T follicular helper cell (primary cell): Measurements from ENCODE around the gene BPIFB1.

Experiments
- DNase-seq: peaks from one replicate; pipeline ENCODE4 v3.0.0-alpha.2; 2020; ENCODE audit warnings: low read depth

The BPIFB1 gene

DNA sequence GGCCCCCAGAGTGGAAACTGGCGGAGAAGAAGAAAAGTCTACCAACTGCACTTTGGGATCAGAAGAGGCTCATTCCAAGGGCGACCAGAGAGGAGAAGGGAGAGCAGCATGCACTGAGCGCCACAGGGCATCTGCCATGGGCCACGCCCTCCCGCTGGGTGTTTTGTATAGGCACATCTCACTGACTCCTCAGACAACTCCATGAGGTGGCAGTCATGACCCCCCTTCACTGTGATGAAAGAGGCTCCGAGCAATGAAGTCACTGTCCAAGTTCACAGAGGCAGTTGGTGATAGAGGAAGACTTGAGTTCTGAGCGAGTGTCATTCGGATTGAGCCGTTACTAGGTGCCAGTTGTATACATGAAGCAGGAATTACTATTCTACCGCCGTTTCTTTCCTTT is 15.4 kb downstream of the BPIFB1 start:
- no peak for DNase-seq

DNA sequence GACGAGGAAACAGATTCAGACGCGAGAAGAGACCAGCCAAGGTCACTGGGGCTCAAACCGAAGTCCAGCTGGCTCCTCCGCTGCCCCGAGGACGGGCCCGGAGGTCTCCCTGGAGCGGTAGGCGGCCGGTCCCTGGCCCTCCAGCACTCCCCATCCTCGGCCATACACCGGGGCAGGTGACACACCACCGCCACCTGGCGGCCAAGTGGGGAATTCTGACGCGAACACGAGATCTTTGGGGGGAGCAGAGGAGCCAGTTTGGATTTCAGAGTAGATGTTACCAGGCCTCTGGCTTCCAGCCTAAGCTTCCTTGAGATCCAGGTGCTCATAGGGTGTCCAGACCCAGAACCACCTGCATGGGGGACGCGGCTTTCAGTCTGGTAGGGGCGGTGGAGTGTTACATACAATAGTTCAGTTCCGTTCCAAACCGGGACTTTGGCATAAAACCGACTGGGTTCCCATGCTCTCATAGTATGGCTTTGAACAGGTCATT is 16.1 kb downstream of the BPIFB1 start:
- peak; percentile 54 for DNase-seq

DNA sequence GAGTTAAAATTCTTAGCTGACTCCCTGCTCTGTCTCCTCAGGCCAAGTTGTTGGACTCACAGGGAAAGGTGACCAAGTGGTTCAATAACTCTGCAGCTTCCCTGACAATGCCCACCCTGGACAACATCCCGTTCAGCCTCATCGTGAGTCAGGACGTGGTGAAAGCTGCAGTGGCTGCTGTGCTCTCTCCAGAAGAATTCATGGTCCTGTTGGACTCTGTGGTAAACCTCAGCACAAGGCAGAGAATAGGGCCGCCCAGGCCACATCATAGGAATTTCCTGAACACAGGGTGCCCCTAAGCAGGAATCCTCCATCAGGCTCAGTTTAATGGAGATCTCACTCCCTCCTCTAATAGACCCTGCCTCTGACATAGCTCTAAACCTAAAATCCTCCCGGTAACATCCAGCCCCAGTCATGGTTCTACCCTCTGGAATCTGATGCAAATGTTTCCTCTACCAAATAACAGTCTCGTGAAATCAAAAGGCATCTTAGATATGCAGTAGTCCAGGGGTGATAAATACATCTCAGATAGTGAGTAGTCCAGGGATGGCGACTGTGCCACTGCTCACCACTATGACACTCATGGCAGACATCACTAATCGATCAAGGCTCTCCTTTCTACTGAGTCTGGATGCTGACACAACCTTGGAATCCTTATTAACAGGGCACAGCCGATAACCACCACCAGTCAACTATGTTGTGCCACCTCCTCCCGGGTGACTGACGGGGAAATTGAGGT is 18.3 kb downstream of the BPIFB1 start:
- DNase-seq = no peak

DNA sequence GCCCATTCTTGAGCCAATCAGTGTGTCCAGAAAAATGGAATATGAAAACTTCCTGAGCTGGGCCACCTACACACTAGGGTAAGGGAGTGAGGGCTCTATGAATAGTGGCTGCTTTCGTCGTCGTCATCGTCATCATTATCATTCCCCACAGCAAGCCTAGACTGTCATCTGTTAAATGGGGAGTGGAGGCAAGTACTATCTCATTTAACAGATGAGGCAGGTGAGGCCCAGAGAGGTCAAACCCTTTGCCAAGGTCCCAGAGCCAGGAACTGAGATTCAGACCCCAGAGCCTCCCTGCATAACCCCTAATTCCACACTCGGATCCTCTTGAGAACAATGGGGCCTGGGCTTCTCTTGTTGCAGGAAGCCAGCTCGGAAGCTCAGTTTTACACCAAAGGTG is 20.6 kb downstream of the BPIFB1 start:
- no peak for DNase-seq

DNA sequence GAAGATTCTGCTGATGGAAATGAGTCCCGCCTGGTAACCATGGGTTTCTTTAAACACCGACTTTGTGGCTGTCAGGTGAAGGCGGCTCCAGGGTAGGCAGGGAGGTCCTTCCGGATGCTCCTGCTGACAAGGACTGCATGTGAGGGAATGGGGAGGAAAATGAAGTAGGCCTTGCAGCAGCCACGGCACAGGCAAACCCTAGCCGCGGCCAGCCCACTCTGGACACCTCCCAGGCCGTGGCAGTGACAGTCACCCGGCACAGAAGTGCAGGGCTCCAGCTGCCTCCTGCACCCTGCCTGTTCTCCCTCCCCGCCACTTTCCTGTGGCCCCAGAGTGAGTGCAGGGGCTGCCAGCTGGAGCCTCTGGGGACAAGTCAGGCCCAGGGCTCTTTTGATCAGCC is 21.0 kb downstream of the BPIFB1 start:
- DNase-seq = no peak

DNA sequence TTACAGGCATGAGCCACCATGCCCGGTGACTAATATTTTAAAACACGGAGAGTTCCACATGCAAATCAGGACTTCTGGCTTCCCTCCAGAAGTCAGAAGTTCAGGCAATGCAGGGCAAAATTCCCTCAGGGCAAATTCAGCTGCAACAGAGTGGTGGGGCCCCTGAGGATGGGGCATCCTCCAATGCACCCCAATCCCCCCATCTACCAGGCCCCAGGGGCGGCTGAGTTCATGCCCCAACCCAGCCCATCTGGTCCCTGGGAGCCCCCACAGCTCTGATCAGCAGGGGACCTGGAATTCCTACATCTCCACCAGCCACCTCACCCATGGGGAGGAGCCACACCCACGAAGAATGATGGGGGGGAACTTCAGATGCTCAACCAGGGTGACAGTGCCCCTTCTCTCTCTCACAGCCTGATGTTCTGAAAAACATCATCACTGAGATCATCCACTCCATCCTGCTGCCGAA is 22.6 kb downstream of the BPIFB1 start:
- no peak for DNase-seq

DNA sequence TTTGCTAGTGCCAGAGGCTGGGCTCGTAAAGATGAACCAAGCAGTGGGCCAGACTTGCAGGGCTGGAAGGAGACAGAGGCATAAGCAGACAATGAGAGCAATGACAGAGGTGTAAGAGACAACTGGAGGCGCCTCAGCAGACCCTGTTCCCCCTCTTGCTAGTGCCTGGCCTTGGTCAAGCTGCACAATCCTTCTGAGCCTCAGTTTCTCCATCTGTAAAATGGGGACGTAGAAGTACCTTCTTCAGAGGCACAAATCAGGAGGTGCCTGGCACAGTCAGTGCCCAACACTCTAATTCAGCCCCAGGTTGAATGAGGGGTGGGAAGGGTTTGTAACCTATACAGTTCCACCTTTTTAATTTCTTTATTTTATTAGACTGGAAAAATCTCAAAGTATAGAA is 23.2 kb downstream of the BPIFB1 start:
- DNase-seq = no peak

DNA sequence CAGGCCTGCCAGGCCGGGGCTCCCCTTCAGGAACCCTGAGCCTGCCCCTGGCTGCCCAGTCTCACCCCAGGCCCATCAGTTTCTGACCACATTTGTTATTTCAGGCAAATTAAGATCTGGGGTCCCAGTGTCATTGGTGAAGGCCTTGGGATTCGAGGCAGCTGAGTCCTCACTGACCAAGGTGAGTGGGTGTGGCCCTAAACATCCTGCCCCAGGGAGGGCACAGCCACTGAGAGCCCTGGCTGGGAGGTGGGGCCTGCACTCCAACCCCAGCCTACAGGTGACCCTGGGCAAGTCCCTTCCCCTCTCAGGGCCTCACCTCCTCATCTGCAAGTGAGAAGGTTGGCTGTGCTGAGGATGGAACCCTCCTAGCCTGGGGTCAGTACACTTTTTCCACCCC is 23.8 kb downstream of the BPIFB1 start:
- DNase-seq = no peak

DNA sequence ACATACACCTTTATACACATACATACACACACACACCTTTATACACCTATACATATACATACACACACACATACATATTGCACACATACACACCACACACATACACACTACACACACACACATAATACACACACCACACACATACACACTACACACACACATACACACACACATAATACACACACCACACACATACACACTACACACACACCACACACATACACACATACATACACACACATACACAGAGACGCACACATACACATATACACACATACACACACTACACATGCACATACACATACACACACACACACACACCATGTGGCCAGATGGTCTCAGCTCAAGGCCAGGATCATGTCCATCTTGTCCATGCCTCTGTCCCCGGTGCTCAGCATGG is 25.7 kb downstream of the BPIFB1 start:
- DNase-seq = no peak

DNA sequence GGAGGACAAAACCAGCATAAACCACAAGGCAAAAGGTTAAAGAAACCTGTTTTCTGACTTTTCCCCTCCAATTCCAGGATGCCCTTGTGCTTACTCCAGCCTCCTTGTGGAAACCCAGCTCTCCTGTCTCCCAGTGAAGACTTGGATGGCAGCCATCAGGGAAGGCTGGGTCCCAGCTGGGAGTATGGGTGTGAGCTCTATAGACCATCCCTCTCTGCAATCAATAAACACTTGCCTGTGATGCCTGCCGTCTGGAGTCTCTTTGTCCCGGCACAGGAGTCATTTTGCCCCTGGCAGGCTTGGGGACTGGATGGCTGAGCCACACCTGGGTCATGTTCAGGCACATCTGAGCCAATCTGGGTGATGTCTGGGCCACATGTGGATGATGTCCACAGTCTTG is 26.6 kb downstream of the BPIFB1 start:
- no peak for DNase-seq

DNA sequence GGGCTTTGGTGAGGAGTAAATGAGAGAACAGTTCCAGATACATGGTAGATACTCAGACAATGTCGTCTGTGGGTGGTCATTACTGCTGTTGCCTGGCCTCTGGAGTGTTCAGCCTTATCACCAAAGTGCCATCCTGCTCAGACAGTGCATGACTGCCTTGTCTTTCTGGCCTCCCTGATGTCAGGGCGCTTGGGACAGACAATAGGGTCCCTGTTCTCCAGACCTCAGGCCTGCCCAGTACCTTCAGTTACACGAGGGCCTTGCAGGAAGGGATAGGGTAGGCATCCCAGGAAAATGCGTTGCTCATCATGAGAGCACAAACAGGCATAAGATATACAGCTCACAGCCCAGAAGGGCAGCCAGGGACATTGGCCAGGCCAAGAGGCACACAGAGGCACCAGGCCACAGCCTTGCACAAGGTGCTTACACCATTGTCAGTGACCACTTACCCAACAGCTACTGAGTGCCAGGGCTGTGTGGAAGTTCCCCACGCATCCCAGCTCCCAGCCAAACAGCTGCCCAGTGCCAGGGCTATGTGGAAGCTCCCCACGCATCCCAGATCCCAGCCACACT is 27.4 kb downstream of the BPIFB1 start:
- DNase-seq = no peak

DNA sequence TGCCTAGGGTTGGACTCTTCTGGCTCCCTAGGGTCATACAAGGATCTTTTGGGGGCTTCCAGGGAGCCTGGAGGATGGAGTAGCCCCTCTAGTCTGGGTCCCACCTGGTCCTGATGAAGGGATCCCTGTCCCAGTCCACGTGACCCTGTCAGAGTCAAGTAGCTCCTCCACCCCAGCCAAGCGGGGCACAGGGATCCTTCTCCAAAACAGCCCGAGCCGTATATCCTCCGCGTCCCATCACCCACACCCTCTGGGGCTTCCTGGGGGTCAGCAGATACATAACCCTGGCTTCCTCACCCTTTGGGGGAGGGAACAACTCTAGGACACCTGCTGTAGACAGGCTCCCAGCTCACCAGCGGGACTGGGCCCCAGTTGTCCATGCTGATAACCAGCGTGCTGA is 28.0 kb downstream of the BPIFB1 start:
- DNase-seq = no peak

DNA sequence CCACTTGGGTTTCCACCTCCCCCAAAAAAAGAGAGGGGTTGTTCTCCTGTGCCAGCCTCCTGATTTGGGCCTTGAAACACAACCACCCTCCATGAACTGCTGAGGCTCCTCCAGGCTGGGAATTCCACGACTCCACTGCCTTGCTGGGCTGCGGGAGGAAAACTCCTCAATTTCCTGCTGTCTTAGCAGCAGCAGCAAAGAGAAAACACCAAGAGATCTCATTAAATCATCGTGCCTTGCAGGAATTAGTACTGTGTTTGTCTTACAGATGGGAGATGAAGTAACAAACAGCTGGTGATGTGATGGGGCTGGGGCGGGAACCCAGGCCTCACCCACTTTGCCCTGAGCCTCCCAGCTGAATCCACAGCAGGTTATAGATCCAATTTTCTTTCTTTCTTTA is 29.0 kb downstream of the BPIFB1 start:
- no peak for DNase-seq

DNA sequence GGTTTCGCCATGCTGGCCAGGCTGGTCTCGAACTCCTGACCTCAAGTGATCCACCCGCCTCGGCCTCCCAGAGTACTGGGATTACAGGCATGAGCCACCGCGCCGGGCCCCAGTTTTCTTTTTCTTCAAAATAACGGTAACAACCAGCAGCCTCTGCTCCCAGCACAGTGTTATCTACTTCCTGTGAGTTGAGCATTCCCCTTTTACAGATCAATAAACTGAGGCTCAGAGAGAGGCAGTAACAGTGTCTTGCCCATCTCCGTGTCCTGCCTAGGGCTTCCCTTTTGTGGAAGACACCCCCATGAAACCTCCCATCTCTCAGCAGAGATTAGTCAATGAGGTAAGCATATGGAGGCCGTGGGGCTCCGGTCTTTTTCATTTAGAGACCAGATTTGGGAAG is 29.6 kb downstream of the BPIFB1 start:
- DNase-seq = no peak

DNA sequence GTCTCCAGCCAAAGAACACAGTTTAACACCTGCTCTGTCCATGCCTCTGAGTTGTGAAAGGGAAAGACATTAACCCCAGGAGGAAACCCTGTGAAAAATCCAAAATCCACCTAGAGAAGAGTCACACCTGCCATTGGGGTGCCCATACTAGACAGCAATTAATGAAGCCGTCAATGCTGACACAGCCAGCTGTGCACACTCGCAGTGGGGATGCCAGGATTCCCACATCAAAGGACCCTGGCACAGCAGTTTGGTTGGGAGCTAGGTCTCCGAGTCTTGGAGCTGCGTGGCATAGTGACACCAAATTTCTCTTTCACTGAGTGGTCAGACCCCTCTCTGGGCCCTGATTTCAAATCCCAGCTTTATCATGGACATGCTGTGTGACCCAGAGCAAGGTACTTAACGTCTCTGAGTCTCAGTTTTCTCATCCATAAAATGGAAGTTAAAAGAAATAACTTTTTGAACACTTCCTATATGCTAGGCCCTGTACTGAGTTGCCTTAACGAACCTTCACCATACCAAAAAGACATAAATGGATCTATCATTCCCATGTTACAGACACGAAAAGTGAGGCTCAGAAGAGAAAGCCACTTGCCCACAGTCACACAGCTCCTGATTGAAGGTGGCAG is 30.8 kb downstream of the BPIFB1 start:
- no peak for DNase-seq

DNA sequence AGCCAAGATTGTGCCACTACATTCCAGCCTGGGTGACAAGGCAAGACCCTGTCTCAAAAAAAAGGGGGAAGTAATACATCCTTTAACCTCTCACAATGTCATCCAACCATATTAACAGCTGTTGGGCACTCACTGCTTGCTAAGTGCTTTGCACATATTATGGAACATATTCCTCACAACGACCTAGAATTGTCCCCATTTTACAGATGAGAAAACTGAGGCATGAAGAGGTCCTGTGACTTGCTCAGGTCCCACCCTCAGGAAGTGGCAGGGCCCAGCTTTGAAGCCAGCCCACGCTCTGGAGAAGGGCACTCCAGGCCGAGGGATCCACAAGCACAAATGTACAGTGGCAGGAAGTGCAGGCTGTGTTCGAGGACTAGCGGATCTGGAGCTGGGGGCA is 33.3 kb downstream of the BPIFB1 start:
- DNase-seq = no peak

DNA sequence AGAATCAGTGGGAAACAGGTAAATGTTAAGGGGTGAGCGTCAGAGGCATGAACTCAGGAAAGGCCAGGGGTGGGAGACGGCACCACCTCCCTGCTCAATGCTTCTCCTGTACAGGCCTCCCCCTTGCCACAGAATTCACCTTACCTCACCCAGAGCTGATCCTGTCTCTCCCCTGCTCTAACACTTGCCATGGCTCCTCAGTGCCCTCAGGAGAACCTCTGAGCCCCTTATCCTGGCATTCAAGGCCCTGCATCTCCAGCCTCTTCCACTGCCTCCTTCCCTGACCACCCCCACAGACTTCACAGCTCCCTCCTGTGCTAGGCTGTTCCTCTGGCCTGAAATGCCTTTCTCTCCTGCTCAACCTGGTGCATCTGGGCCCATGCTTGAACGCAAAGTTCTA is 33.9 kb downstream of the BPIFB1 start:
- no peak for DNase-seq

DNA sequence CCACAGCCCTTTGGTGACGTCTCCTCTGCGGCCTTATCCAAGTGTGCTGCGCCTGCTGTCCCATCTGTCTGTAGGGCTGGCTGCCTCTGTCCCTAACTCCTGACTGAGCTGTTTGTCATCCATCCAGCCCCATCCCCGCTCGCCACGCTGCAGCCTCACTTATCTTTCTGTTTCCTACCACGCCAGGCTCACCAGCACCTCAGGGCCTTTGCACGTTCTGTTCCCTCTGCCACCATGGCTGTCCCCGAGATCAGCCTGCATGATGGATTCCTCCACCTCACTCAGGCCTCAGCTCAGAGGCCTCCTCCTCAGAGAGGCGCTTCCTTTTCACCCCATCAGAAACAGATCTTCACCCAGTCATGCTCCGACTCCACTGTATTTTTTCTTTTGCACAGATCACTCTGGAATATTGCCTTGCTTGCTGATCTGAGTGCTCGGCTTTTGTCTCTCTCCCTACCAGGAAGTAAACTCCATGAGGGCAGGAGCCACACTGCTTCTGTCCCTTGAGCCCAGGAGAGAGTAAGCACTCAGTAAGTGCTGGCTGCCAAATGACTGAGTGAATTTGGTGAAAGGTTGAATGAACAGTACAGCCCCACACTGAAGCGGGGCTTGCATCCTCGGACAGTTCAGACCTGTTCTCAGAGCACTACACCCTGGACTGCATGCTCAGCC is 34.5 kb downstream of the BPIFB1 start:
- no peak for DNase-seq

DNA sequence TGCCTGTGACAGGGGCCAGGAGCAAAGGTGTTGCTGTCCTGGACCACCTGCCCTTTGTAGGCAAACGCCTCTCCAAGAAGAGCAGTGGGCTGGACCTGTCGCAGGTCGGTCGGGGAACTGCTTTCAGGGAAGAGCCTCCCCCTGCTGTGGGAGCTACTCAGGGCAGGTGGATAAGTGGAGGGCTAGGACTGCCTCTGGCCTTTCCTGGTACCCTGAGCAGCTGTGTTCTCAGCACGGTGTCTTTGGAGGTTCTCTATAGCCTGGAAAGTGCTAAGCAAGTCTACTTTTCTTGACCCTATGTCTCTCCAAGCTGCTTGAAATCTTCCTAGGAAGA is 35.0 kb downstream of the BPIFB1 start:
- no peak for DNase-seq

DNA sequence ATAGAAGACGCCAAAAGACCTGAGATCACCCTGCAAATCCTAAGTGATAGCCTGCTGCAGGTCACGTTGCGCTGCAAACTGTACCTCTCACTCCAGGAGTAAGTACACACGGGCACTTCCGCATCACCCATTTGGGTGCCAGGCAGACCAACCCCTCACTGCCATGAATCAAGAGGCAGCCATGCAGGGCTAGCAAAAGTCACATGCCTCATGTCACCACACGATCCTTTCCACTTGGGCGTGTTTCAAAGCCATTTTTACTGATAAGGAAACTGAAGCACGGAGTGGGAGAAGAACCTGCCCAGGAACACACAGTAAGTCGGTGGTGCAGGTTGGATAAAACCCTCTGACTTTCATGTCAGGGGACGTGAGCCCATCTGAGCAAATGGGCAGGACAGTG is 37.0 kb downstream of the BPIFB1 start:
- DNase-seq = no peak

DNA sequence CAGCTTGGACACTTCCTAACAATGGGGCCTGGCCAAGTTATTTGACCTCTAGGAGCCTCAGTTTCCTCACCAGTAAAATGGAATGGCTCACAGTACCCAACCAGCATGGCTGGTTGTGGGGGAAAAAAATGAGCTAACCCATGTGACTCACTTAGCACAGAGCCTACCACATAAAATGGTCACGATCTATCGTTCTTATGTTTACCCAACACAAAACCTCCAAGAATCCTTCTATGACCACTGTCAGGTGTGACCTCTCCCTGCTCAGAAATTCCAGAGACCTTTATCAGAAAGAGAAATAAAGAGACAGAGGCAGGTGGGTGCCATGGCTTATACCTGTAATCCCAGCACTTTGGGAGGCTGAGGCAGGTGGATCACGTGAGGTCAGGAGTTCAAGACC is 39.4 kb downstream of the BPIFB1 start:
- DNase-seq = no peak

DNA sequence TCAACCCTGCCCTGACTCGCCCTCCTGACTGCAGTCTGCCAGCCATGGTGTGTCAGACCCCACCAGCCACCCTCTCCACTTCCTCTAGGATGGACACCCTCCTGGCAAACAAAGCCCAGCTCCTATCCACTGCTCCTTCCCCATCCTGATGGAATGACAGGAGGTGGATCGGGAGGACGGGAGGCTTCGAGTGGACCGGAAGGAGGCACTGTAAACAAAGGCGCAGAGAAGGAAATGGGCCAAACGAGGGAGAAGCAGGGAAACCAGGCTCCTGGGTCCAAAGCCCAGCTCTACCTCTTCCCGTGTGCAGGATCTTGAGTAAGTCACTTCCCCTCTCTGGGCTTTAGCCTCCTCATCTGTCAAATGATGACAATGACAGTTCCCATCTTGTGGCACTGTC is 40.2 kb downstream of the BPIFB1 start:
- no peak for DNase-seq

DNA sequence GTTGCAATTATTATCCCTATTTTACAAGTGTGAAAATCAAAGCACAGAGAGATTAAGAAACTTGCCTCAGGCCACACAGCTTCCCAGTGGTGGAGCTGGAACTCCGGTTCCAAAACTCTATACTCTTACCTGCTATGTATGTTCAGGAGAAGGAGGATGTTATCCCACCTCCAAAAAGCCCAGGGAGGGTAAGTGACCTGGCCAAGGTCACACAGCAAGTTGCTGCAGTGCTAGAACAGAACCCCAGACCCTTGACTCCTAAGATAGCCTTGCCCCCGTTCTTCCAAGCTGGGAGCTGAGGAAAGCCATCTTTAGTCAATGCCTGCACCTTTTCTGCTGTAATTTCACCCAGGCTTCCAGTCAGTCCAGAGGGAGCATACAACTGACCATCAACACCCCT is 42.3 kb downstream of the BPIFB1 start:
- no peak for DNase-seq
